Measurements from ENCODE around the gene NBAS.
"Not testable (repeated sequence)": the region's sequence is repeated elsewhere in the genome, so short reads cannot be mapped to it uniquely, and the experiment has no call there.

NBAS gene

DNA sequence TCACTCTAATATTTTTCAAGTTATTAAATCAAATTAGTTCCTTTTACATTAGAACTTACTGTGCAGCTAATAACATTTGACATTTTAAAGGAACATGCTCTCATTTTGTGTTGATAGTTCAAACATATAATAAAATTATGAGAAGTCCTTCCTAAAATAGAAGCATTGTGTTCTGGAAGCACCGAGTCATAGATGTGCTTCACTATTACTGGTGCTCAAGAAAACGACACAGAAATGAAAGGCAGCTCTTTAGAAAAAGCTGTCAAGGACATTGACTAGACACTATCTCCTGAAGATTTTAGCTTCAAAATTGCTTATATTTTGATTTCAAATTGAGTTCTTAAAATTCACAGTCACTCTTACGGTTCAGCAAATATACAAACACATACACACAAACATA is 338.3 kb downstream of the NBAS start:
- DNase-seq (ENCODE audit: low read depth) = no peak
- TF ChIP-seq, protein P1, sequence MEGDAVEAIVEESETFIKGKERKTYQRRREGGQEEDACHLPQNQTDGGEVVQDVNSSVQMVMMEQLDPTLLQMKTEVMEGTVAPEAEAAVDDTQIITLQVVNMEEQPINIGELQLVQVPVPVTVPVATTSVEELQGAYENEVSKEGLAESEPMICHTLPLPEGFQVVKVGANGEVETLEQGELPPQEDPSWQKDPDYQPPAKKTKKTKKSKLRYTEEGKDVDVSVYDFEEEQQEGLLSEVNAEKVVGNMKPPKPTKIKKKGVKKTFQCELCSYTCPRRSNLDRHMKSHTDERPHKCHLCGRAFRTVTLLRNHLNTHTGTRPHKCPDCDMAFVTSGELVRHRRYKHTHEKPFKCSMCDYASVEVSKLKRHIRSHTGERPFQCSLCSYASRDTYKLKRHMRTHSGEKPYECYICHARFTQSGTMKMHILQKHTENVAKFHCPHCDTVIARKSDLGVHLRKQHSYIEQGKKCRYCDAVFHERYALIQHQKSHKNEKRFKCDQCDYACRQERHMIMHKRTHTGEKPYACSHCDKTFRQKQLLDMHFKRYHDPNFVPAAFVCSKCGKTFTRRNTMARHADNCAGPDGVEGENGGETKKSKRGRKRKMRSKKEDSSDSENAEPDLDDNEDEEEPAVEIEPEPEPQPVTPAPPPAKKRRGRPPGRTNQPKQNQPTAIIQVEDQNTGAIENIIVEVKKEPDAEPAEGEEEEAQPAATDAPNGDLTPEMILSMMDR (conservative IDR thresholded peaks at IDR 0.05; ENCODE audit: low read length) = no peak
- H3K4me3 ChIP-seq (ENCODE audit: low read length) = no peak overlapping the region

DNA sequence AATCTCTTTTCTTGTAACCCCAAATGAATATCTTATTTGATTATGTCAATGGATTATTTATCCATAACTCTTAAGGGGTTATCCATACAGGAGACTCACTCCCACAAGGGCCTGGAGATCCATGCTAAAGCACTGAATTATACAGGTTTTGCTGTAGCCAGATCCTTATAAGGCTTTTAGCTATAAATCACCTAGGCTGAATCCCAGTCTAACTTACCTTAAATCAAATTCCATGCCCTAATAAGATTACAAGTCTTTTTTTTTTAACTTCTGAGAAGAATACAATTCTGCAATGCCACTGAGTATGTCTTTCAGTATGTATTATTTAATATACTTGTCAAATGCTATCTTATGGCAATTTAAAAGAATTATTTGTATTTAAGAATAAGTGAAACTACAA is 340.5 kb downstream of the NBAS start:
- no peak for DNase-seq (ENCODE audit: low read depth)
- no peak overlapping the region for H3K4me3 ChIP-seq (ENCODE audit: low read length)
- TF ChIP-seq, protein P1 (conservative IDR thresholded peaks at IDR 0.05; ENCODE audit: low read length) = no peak

DNA sequence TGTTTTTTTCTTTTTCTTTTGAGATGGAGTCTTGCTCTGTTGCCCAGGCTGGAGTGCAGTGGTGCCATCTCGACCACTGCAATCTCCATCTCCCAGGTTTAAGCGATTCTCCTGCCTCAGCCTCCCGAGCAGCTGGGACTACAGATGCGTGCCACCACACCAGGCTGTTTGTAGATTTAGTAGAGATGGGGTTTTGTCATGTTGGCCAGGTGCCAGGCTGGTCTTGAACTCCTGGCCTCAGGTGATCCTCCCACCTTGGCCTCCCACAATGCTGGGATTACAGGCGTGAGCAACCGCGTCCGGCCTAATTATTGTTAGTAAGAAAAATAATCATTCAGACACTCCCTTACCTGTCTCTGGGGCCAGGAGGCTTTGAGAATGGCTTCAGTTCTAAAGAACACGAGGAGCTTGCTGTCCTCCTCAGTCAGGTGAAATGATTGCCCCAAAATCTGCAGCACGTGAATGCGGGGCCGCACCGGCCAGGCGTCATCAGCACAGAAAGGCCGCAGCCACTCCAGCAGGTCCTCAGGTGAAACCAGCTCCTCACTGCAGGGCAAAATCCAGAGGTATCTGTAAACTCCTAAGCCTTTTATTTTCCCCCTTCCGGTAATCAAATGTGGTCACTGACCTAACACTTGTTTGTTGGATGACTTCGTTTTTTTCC is 342.6 kb downstream of the NBAS start:
- DNase-seq (ENCODE audit: low read depth) = no peak
- TF ChIP-seq, protein P1 (conservative IDR thresholded peaks at IDR 0.05; ENCODE audit: low read length) = no peak
- H3K4me3 ChIP-seq (ENCODE audit: low read length) = no peak overlapping the region

DNA sequence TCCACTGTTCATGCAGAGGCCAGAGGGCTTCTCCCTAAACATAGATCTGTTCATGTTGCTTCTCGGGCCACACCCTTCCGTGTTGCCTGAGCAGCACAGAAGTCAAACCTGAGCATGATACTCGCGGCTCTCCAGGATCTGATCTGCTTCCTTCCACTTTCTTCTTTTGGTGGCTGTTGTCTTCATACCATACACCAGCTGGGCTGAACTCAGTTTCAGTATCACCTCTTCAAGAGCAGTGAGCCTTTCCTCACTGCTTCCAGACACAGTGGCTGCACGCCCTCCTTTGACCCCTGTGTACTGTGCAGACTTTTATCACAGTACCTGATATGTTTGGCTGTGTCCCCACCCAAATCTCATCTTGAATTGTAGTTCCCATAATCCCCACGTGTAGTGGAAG is 348.9 kb downstream of the NBAS start:
- TF ChIP-seq, protein P1 (conservative IDR thresholded peaks at IDR 0.05; ENCODE audit: low read length) = no peak
- no peak overlapping the region for H3K4me3 ChIP-seq (ENCODE audit: low read length)
- no peak for DNase-seq (ENCODE audit: low read depth)

DNA sequence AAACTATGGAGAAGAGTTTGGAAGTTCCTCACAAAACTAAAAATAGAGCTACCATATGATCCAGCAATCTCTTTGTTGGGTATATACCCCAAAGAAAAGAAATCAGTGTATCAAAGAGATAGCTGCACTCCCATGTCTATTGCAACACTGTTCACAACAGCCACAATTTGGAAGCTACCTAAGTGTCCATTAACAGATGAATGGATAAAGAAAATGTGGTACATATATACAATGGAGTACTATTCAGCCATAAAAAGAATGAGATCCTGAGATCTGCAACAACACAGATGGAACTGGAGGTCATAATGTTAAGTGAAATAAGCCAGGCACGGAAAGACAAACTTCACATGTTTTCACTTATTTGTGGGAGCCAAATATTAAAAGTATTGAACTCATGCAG is 350.6 kb downstream of the NBAS start:
- not testable (repeated sequence) for DNase-seq (ENCODE audit: low read depth); H3K4me3 ChIP-seq (ENCODE audit: low read length)

DNA sequence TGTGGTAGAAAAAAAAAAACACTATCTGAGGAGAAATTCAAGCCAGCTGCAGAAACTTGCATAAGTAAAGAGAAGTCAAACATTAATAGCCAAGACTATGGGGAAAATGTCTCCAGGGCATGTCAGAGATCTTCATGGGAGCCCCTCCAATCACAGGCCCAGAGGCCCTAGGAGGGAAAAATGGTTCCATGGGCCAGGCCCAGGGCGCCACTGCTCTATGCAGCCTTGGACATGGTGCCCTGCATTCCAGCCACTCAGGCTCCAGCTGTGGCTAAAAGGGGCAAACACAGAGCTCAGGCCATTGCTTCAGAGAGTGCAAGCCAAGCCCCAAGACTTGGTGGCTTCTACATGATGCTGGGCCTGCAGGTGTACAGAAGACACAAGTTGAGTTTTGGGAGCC is 354.7 kb downstream of the NBAS start:
- DNase-seq (ENCODE audit: low read depth) = no peak
- no peak overlapping the region for H3K4me3 ChIP-seq (ENCODE audit: low read length)
- TF ChIP-seq, protein P1 (conservative IDR thresholded peaks at IDR 0.05; ENCODE audit: low read length) = no peak

DNA sequence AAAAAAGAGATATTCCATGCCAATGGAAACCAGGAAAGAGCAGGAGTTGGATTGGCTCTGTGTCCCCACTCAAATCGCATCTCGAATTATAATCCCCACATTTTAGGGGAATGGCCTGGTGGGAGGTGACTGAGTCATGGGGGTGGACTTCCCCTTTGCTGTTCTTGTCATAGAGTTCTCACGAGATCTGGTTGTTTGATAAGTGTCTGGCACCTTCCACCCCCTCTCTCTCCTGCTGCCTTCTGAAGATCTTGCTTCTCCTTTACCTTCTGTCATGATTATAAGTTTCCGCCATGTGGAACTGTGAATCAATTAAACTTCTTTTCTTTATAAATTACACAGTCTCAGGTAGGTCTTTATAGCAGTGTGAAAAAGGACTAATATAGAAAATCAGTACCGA is 355.6 kb downstream of the NBAS start:
- no peak for DNase-seq (ENCODE audit: low read depth)
- TF ChIP-seq, protein P1 (conservative IDR thresholded peaks at IDR 0.05; ENCODE audit: low read length) = no peak
- no peak overlapping the region for H3K4me3 ChIP-seq (ENCODE audit: low read length)

DNA sequence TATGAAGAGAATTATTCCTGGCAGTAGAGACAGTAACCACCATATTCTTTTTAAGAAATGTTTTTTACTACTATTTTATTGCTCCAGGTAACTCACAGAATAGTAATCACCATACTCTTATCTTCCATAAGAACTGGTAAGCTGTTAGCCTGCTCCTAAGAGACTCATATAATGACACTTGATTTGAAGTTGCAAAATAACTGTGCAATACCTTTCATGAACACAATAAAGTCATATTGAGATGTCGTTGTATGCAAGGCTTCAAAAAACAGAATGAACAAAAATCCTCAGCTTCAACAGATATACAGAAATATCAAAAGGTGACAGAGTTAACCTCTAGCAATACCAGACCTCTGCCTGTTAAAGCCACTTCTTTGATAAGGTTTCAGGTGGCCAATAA is 360.1 kb downstream of the NBAS start:
- TF ChIP-seq, protein P1 (conservative IDR thresholded peaks at IDR 0.05; ENCODE audit: low read length) = no peak
- H3K4me3 ChIP-seq (ENCODE audit: low read length) = no peak overlapping the region
- DNase-seq (ENCODE audit: low read depth) = no peak
